HepG2 (cell line): ENCODE results near the gene TMEM209. TPM values are rescaled to one million over a fixed set of nuclear protein-coding genes. Genes with fewer than 3 reads are reported as not detected.

Source experiments
- BCLAF1 ChIP-seq: fragments of 450-650 bp; IDR thresholded peaks from 2 replicates; pipeline ENCODE4 v1.6.1; 2017; ENCODE audit warnings: mild to moderate bottlenecking
- GMEB1 ChIP-seq: sonication (generic); formaldehyde crosslinking; IDR thresholded peaks from 2 replicates; pipeline ENCODE4 v1.5.1; 2020; ENCODE audit warnings: missing genetic modification reagents, mild to moderate bottlenecking, borderline replicate concordance
- HES4 ChIP-seq: sonication (generic); formaldehyde crosslinking; IDR thresholded peaks from 2 replicates; pipeline ENCODE4 v1.9.0; 2021; ENCODE audit warnings: mild to moderate bottlenecking, missing genetic modification reagents, borderline replicate concordance
- TBL1XR1 ChIP-seq: fragments of 150-350 bp; IDR thresholded peaks from 2 replicates; pipeline ENCODE4 v1.6.1; 2014; ENCODE audit warnings: borderline replicate concordance, low read length; ENCODE audit not compliant: partially characterized antibody
- THAP11 ChIP-seq: IDR thresholded peaks from 2 replicates; pipeline ENCODE4 v1.6.1; 2016; ENCODE audit warnings: missing biosample characterization, missing genetic modification reagents
- ZBTB33 ChIP-seq: sonication (generic); formaldehyde crosslinking; IDR thresholded peaks from 2 replicates; pipeline ENCODE4 v1.4.0; 2020; ENCODE audit warnings: missing genetic modification reagents
- ZBTB40 ChIP-seq, 2 experiments: fragments of 450-650 bp in 1 of 2; sonication (generic) in 1 of 2; formaldehyde crosslinking in 1 of 2; IDR thresholded peaks; 2 replicates each; pipeline versions ENCODE4 v1.6.1 to v1.8.0; 2016 to 2022; ENCODE audit warnings: antibody characterized with exemption in 1 of 2, mild to moderate bottlenecking in 1 of 2, missing genetic modification reagents in 1 of 2
- ZNF274 ChIP-seq: sonication (generic); formaldehyde crosslinking; IDR thresholded peaks from 2 replicates; pipeline ENCODE4 v1.5.1; 2020; ENCODE audit warnings: mild to moderate bottlenecking, missing genetic modification reagents
- ZNF367 ChIP-seq: sonication (generic); formaldehyde crosslinking; IDR thresholded peaks from 2 replicates; pipeline ENCODE4 v1.4.0; 2020; ENCODE audit warnings: missing genetic modification reagents, borderline replicate concordance
- ZNF432 ChIP-seq: sonication (generic); formaldehyde crosslinking; IDR thresholded peaks from 2 replicates; pipeline ENCODE4 v1.5.0; 2020; ENCODE audit warnings: missing genetic modification reagents, mild to moderate bottlenecking, borderline replicate concordance
- ZSCAN29 ChIP-seq: sonication (generic); formaldehyde crosslinking; conservative IDR thresholded peaks from 2 replicates; pipeline ENCODE4 v1.4.0; 2020; ENCODE audit warnings: mild to moderate bottlenecking, missing genetic modification reagents
- polyA plus RNA-seq, 8 experiments: library from polyadenylated mRNA; depleted of rRNA in 3 of 8; stranded (reverse) in 7 of 8; unstranded in 1 of 8; fragments of >200 nt; fragmentation: Illumina TruSeq in 4 of 8; extraction: Trizol in 4 of 8; gene quantifications; 2 replicates each; pipeline versions ENCODE4 v1.2.1 to v1.2.3, GENCODE V29; 2011 to 2016; ENCODE audit warnings: low read depth in 4 of 8, missing spikeins in 1 of 8, mixed read lengths in 1 of 8; ENCODE audit not compliant: insufficient read depth in 1 of 8
- total RNA-seq, 5 experiments: library from RNA; depleted of rRNA; stranded (reverse); fragments of >200 nt; fragmentation: Illumina TruSeq; extraction: Trizol; gene quantifications; 2 replicates each; pipeline ENCODE4 v1.2.3, GENCODE V29; 2016; ENCODE audit warnings: low read depth in 1 of 5

Gene TMEM209
- total and polyA plus RNA-seq, 2 of the 13 experiments (the other 11 are each of a cell fraction or from before 2014, with no cell fraction given): 14.5 to 15.6 TPM

GRCh38 chr7:130205084-130205947 lies at the start of gene TMEM209 (continued):
- TF ChIP-seq ZBTB33 (CRISPR knock-in tag) (no peak), BCLAF1 (no peak), TBL1XR1 (peak; percentile 57), ZNF367 (CRISPR knock-in tag) (no peak), HES4 (CRISPR knock-in tag) (no peak), THAP11 (CRISPR knock-in tag) (peak; percentile 94), GMEB1 (peak; percentile 74; the same call in 1 of the 2 replicates), ZBTB40 (IDR thresholded peaks at IDR 0.05) (no peak; the same call in 1 of the 2 replicates), ZBTB40 (CRISPR knock-in tag; IDR thresholded peaks at IDR 0.05) (peak; percentile 20; the same call in 1 of the 2 replicates), ZNF274 (CRISPR knock-in tag) (no peak; the same call in none of the 2 replicates), ZSCAN29 (no peak), ZNF432 (CRISPR knock-in tag) (no peak)
